Stimulated activated naive CD4-positive, alpha-beta T cell treated with Interleukin-2 at 50 U/mL for 16 hours (primary cell): ENCODE measurements around the gene TTYH3.
"Not testable (repeated sequence)": the region's sequence is repeated elsewhere in the genome, so short reads cannot be mapped to it uniquely, and the experiment has no call there.

Source experiments
- DNase-seq: peaks from one replicate; lab custom pipeline; 2025; lab: John Stamatoyannopoulos, UW

Gene TTYH3

GRCh38 chr7:2602406-2603043 lies 29.3 kb upstream of the TTYH3 start:
- DNase-seq = no peak

- DNase-seq = no peak
Observed at GRCh38 chr7:2603044-2603965, 28.5 kb upstream of the TTYH3 start.

GRCh38 chr7:2604608-2605174 lies 27.1 kb upstream of the TTYH3 start:
- DNase-seq = no peak

- DNase-seq = no peak
Observed at GRCh38 chr7:2605608-2606538, 25.9 kb upstream of the TTYH3 start.

GRCh38 chr7:2606539-2606936 lies 25.2 kb upstream of the TTYH3 start:
- no peak for DNase-seq

- no peak for DNase-seq
Observed at GRCh38 chr7:2607122-2607922, 24.5 kb upstream of the TTYH3 start.

- no peak for DNase-seq
Observed at GRCh38 chr7:2607923-2608904, 23.6 kb upstream of the TTYH3 start.

- no peak for DNase-seq
Observed at GRCh38 chr7:2608921-2609411, 22.8 kb upstream of the TTYH3 start.

- DNase-seq = not testable (repeated sequence)
Observed at GRCh38 chr7:2609646-2610045, 22.1 kb upstream of the TTYH3 start.

- no peak for DNase-seq
Observed at GRCh38 chr7:2610466-2610865, 21.3 kb upstream of the TTYH3 start.

GRCh38 chr7:2610898-2611297 lies 20.9 kb upstream of the TTYH3 start:
- no peak for DNase-seq

- DNase-seq = no peak
Observed at GRCh38 chr7:2611401-2611800, 20.4 kb upstream of the TTYH3 start.

GRCh38 chr7:2611922-2612321 lies 19.9 kb upstream of the TTYH3 start:
- DNase-seq = no peak

GRCh38 chr7:2612445-2613097 lies 19.2 kb upstream of the TTYH3 start:
- no peak for DNase-seq

- DNase-seq = no peak
Observed at GRCh38 chr7:2613098-2613930, 18.5 kb upstream of the TTYH3 start.

GRCh38 chr7:2613931-2614600 lies 17.7 kb upstream of the TTYH3 start:
- DNase-seq = no peak

GRCh38 chr7:2614631-2615330 lies 17.0 kb upstream of the TTYH3 start:
- no peak for DNase-seq
